Mammary epithelial cell (primary cell): Measurements from ENCODE around the gene MYO15B.

Experiments
- EZH2 ChIP-seq: IDR thresholded peaks from 2 replicates; pipeline ENCODE4 v1.6.1; 2012; ENCODE audit warnings: low read length, inconsistent platforms, borderline replicate concordance
- TF ChIP-seq, protein P1 (sequence below), 2 donors: IDR thresholded peaks in 1 of 2; conservative IDR thresholded peaks in 1 of 2; 2 replicates each; pipeline ENCODE4 v1.5.1; 2011 to 2012; ENCODE audit warnings: inconsistent platforms in 2 of 2, low read length in 2 of 2, mild to moderate bottlenecking in 2 of 2, control low read depth in 1 of 2, low read depth in 1 of 2; ENCODE audit not compliant: insufficient read depth in 1 of 2; ENCODE audit errors: extremely low read depth in 1 of 2

- TF ChIP-seq, protein P1, sequence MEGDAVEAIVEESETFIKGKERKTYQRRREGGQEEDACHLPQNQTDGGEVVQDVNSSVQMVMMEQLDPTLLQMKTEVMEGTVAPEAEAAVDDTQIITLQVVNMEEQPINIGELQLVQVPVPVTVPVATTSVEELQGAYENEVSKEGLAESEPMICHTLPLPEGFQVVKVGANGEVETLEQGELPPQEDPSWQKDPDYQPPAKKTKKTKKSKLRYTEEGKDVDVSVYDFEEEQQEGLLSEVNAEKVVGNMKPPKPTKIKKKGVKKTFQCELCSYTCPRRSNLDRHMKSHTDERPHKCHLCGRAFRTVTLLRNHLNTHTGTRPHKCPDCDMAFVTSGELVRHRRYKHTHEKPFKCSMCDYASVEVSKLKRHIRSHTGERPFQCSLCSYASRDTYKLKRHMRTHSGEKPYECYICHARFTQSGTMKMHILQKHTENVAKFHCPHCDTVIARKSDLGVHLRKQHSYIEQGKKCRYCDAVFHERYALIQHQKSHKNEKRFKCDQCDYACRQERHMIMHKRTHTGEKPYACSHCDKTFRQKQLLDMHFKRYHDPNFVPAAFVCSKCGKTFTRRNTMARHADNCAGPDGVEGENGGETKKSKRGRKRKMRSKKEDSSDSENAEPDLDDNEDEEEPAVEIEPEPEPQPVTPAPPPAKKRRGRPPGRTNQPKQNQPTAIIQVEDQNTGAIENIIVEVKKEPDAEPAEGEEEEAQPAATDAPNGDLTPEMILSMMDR (conservative IDR thresholded peaks at IDR 0.05 in 1 of 2, IDR thresholded peaks at IDR 0.05 in 1 of 2; ENCODE audit: extremely low read depth in 1 of 2, insufficient read depth in 1 of 2, low read depth in 1 of 2, low read length in 2 of 2) = no peak
- no peak for TF ChIP-seq EZH2
Observed at GRCh38 chr17:75595920-75596313, 8.3 kb downstream of the MYO15B start.
